ENCODE measurements around the gene EMC6.

EMC6 gene

DNA sequence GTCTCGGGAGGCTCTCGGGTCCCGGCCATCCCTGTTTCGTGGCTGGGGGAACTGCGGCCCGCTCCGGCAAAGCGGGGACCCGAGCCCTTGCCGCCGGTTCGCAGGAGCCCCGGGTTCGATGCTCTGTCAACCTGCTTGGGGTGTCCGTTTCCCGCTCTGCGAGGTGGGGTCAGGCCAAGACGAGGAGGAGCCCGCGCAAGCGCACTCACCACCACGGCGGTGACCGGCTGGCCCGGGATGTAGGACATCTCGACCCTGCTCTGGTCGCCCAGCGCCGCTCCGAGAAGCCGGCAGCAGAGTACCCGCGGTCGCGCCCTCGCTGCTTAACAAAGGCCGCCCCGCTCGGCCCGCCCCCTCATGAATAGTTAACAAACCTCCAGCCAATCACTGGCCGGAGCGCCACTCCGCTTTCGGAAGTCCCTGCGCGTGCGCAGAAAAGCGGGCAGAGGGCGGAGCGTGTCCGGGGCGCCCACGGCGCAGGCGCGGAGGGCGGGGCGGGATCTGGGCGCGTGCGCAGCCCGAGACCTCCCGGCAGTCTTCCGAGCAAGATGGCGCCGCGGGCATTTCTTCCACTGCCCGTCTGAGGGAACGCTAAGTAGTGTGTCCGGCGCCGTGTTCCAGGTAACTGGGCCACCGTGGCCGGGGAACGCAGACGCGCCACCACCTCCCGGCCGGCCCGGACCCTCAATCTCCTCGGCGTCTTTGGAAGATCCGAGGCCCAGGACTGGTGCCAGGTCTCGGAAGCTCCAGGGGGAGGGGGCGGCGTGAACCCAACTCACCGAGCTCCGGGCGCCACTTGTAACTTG is at the start of gene EMC6, which contains the start of gene TAX1BP3:
Gene EMC6, plus strand, starts transcription at position 534 of the 806 bp plus-strand sequence. CDS start 335 bp downstream, outside the sequence.
Gene TAX1BP3, minus strand, starts transcription at position 300 of the 806 bp plus-strand sequence. Its CDS starts 52 bp downstream, at position 248.
- FAIRE-seq: peak; percentile 55

DNA sequence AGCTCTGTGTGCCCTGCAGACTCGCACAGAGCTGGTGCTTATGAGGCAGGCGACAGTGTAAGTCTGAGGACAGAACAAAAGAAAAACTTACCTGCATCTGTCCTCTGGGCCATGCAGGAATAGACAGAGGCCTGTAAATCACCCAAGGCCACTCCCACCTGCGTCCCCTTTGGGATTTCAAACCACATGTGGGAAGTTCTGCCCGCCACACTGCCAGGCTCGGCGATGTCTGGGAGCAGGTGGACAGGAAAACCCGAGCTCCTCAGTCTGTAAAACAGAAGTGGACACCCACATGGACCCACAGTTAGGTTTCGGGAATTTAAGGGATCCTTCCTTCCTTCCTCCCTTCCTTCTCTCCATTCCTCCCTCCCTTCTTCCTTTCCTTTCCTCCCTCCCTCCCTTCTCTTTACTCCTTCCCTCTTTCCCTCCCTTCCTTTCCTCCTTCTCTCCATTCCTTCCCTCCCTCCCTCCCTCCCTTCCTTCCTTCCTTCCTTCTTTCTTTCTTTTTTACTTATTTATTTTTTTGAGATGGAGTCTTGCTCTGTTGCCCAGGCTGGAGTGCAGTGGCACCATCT is 47.4 kb upstream of the EMC6 start:
- no peak for FAIRE-seq

DNA sequence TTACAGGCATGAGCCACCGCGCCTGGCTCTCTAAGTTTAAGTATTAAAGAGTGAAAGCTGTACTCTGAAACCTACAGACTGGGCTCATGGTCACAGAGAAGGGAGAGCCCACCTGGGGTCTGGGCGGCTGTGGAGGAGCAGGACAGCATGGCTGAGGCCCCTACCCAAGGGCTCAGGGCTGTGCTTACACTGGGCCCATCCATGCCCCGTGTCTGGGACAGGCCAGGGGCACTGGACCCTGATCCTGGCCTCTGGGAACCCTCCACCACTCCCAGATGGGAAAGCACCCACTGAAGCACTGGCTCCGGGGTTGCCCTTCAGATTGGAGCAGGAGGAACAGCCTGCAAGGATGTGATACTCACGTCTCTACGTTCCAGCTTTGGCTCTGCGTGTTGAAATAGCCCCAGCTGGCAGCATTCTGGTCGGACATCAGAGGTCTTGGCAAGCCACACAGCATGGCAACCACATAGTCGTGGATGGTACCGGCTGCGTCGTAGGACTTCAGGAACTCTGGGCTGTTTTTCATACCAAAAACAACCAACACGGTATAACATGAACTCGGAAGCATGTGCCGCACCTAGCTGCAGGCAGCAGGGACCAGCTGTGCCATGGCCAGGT is 45.5 kb upstream of the EMC6 start:
- FAIRE-seq: no peak

- no peak for FAIRE-seq
Observed at GRCh38 chr17:3626831-3627768, 41.5 kb upstream of the EMC6 start.

DNA sequence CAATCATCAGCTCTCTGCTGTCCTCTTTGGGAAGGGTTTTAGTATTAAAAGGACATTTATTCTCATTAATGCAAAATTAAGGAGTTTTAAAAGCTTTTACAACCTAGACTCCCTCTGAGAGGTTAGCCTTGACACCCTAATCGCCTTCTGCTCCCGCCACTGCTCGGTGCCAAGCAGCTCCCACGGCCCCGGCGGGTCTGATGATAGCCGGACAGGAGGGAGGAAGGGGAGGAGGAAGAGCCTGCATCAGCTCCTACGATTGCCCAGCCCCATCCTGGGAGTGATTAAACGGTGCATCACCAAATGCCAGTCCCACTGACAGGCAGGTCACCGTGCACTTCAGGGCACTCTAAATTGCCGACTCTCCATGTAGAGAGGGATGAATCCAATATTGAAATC is 40.8 kb upstream of the EMC6 start:
- no peak for FAIRE-seq

DNA sequence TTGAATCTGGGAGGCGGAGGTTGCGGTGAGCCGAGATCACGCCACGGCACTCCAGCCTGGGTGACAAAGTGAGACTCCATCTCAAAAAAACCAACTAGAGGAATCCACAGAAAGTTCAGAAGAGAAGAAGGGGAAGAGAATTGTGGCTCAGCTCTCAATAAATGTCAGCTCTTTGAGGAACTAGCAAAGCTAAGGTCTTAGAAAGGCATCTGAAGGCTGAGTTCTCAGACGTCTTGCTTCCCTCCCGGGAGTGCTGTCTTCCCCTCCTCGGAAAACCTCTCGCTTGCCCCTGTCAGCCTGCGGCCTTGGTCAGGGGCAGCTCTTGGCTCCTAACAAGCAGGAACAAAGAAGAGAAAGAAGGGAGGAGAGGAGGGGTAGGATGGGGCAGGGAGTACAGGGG is 37.8 kb upstream of the EMC6 start:
- no peak for FAIRE-seq

DNA sequence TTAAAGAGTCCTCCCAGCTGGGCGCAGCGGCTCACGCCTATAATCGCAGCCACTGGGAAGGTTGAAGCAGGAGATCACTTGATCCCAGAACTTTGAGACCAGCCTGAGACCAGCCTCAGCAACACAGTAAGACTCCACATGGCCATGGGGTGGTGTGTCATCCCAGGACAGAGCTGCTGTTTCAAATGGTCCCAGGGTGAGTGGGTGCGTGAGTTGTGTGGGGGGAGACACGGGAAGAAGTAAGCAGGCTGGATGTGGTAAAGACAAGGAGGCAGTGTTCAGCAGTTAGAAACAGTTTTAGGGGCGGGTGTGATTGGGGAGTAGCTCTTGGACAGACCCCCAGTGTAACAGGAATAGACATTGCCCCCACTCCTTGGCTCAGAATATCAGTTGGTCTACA is 36.3 kb upstream of the EMC6 start:
- no peak for FAIRE-seq

DNA sequence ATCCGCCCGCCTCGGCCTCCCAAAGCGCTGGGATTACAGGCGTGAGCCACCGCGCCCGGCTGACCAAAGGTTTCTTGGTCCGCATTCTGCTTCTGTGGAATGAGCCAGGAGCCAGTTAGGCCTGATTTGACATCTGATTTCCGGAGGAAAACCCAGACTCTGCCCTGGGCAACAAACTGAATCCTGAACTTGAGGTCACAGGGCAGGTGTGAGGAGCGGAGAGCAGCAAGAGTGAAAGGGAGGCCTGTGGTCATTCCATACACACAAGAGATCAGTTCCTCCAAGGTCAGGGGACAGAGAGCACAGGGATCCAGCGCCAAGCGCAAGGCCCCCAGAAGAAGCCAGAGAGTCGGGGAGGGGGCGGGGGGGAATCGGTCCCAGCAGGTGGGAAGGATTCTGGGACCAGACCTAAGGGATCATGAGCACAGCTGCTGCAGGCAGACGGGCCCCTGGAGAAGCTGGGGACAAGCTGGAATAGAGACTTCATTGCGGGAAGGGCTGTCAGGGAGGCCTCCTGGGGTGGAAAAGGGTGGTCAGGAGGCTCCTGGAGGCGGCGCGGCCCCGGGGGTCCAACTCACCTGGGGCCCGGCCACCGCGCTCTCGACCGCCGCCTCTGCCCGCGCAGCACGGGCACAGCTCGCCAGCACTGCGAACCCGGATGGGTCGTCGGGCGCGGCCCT is 33.0 kb upstream of the EMC6 start:
- no peak for FAIRE-seq

DNA sequence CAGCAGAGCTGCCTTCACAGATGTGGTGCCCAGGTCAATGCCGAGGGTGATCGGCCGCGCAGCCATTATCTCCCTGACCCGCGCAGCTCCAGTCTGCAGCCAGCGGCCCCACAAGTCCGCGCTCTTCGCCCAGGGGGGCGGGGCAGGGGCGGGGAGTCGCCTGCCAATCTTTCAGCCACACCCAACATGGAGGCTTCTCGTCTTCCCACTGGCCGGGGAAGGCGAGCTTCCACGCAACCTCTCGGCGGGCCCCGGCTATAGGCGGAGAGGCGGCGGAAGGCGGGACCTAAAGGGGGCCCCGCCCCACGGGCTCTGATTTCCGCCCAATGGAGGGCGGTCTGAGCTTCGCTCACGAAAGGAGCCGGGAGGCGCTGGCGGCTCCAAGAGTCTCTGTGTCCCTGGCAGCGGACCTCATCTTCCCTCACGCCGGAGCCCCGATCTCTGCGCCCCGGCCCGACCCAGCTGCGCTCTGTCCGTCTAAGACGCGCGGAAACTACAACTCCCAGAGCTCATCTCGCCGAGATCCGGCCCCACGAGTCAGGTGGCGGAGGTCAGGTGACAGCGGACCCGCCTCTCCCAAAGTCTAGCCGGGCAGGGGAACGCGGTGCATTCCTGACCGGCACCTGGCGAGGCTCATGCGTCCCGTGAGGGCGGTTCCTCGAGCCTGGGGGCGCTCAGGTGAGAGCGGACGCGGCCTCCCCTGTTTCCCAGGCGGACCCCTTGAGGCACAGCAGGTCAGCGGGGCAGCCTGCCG is 32.3 kb upstream of the EMC6 start, which contains the start of the genes CTNS and SHPK:
Gene CTNS, plus strand, starts transcription at position 607 of the 754 bp plus-strand sequence. CDS start 3,447 bp downstream, outside the sequence.
Gene SHPK, minus strand, starts transcription at position 97 of the 754 bp plus-strand sequence. Its CDS starts 31 bp downstream, at position 66.
- FAIRE-seq: peak; percentile 88

DNA sequence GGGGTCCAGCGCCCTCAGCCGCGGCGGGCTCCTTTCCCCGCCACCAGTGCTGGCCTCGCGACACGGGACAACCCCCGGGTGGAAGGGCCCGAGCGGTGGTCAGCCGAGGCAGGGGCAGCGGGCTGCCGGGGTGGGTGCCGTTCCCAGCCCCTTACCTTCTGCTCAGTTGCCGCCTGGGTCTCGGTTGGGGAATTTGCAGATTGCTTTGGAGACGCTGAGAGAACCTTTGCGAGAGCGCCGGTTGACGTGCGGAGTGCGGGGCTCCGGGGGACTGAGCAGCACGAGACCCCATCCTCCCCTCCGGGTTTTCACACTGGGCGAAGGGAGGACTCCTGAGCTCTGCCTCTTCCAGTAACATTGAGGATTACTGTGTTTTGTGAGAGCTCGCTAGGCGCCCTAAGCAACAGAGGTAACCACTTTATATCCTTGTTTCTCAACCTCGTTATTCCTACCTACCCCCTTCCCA is 31.7 kb upstream of the EMC6 start:
- no peak for FAIRE-seq

DNA sequence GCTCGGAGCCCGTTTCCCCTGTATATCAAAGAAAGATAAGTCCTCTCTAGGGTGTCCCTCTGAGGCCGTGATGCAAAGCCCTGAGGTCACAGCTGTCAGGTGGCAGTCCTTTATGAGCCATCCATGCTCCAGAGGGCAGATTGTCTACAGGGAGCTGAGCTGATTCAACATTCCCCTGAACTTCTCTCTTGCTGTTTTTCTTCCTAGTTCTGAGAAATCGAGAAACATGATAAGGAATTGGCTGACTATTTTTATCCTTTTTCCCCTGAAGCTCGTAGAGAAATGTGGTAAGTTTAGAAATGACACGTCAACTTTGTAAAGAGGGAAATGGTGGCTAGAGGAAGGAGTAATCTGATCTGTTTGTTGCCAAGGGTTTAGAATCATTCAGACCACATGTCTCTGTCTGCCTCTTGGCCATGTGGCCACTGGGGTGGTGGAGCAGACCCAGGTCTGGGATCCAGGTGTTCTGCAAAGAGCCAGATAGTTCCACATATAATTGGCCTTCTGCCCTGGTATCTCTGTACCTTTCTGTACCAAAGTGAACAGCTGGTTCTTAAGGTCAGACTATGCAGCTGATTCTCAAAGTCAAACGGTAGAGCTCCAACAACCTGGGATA is 28.5 kb upstream of the EMC6 start:
- no peak for FAIRE-seq

DNA sequence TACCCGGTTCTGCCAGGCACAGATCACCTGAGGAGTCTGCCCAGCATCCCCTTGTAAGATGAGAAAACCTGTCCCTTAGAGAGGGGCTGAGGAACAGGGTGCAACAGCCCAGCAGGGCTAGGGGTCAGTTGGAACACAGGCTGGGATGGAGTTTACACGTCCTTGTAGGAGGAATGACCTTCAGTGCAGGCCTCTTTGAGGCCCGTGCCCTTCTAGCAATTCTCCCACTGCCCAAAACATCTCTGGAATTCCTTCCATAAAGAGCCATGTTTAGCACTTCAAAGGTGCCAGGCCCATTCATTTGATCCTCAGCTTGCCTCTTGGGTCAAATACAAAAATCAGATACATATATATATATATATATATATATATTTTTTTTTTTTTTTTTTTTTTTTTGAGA is 27.6 kb upstream of the EMC6 start:
- FAIRE-seq: no peak

DNA sequence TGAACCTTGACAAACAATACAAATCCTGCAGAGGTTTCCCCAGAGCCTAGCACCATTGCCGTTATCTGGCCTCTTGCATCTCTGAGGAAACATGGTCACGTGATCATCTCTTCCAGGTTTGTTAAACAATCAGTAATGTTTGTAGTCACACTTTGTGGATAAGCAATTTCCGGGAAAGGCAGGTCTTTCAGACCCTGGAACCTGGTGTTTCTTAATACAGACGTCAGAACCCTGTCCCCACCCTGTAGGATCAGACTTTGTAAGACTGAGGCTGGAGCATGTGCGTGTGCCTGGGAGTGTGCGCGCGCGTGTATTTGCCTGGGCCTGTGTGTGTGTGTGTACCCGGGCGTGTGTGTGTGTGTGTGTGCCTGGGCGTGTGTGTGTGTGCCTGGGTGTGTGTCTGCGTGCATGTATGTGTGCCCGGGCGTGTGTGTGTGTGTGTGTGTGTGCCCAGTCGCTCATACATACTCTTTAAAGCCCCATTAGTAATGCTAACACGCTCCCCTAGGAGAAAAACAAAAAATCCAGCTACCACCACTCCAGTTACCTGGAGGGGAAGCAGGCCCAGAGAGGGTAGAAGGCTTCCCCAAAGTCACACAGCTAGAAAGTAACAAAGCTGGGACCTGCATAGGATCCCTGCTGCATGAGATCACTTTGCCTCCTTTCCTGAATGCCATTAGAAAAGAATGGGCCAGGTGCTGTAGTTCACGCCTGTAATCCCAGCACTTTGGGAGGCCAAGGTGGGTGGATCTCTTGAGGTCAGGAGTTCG is 26.7 kb upstream of the EMC6 start:
- FAIRE-seq: no peak

DNA sequence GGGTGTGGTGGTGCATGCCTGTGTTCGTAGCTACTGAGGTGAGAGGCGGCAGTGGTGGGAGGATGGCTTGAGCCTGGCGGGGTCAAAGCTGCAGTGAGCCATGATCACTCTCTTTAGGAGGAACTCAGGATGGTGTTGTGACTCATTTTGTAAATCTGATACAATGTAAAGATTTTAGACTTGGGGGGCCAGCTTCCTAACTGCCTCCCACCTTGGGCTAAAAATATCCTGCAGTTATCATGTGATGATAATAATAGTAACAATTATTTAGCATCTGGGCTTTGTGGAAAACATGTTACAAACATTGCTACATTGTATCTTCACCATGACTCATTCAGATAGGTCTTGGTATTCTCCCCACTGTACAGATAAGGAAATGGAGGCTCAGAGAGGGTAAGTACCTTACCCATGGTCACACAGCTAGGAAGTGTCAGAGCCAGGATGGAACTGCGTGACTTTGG is 24.7 kb upstream of the EMC6 start:
- no peak for FAIRE-seq

- no peak for FAIRE-seq
Observed at GRCh38 chr17:3645310-3645709, 23.3 kb upstream of the EMC6 start.

DNA sequence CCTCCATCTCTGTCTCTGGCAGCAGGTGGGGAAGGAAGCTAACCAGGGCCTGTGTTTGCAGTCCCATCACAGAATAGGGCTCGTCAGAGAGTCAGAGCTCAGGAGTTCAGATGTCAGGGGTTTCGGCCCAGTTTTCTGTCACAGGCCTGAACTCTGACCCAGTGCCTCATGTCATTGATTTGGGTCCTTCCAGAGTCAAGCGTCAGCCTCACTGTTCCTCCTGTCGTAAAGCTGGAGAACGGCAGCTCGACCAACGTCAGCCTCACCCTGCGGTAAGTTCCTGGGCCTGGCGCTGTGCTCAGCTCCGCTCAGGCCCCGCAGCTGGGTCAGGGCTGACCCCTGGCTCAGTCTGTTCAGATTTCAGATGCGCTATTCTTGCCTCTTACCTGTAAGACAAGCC is 21.4 kb upstream of the EMC6 start:
- FAIRE-seq: no peak

DNA sequence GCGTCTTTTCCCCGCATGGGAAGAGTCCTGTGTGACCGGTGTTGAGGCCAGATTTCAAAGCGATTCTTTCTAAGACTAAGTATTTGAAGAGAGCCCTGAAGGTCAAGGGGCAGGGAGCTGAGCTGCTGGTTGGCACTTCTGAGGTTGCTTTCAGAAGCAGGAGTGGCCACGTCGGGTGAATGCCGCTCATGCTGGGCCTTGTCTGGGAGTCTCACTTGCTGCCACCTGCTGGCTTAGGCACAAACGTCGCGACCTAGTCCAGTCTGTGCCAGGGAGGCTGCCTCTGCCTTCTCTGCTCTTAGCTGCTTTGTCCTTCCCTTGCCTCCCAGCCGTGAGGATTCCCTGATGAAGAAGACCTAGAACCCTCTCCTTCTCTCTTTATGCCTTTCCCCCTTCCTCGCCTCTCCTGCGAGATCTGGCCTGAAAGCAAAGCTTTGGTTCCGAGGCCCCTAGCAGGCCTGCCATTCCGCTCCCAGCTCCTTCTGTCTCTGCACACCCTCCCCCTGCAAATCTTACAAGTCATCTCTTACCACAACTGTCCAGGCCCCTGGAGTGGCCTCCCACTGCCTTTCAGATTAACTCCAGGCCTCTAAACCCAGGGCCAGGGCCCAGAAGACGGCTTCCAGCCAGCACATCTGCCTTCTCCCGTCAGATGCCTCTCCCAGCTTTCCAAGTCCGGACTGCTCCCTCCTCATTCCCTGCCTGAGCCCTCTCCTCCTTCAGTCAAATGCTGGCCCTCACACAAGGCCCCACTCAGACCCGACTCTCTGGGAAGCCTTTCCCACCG is 20.6 kb upstream of the EMC6 start:
- no peak for FAIRE-seq

- no peak for FAIRE-seq
Observed at GRCh38 chr17:3655766-3656165, 12.8 kb upstream of the EMC6 start.

GRCh38 chr17:3656353-3656752 is 12.3 kb upstream of the EMC6 start:
- no peak for FAIRE-seq
